NT2/D1 (cell line): Measurements from ENCODE around the gene SHISA3.
A peak's percentile ranks its signal among the peaks of the same experiment; 100 is the strongest.
"Not testable (repeated sequence)": the region's sequence is repeated elsewhere in the genome, so short reads cannot be mapped to it uniquely, and the experiment has no call there.

ENCODE experiments used
- DNase-seq: peaks from one replicate; pipeline ENCODE4 v3.0.0-alpha.2; 2011; ENCODE audit warnings: low read depth, low spot score
- H3K27me3 ChIP-seq: 2 replicates; pipeline ENCODE4 v1.6.0; 2011; ENCODE audit warnings: mild to moderate bottlenecking; ENCODE audit not compliant: insufficient read length, insufficient read depth
- H3K36me3 ChIP-seq: 2 replicates; pipeline ENCODE4 v1.6.1; 2011; ENCODE audit warnings: mild to moderate bottlenecking, low read length, mixed read lengths; ENCODE audit not compliant: insufficient read depth, insufficient read length
- H3K4me1 ChIP-seq: 2 replicates; pipeline ENCODE4 v1.5.1; 2011; ENCODE audit not compliant: insufficient read depth, insufficient read length
- H3K4me3 ChIP-seq: 2 replicates; pipeline ENCODE4 v1.5.1; 2011; ENCODE audit warnings: low read depth; ENCODE audit not compliant: insufficient read length
- H3K9ac ChIP-seq: 2 replicates; pipeline ENCODE4 v1.6.0; 2011; ENCODE audit warnings: low read depth; ENCODE audit not compliant: insufficient read length
- H3K9me3 ChIP-seq: 2 replicates; pipeline ENCODE4 v1.5.1; 2011; ENCODE audit warnings: mild to moderate bottlenecking, low read length; ENCODE audit not compliant: insufficient read depth
- SUZ12 ChIP-seq: IDR thresholded peaks from 2 replicates; pipeline ENCODE4 v1.6.1; 2011; ENCODE audit not compliant: insufficient read length, insufficient read depth; ENCODE audit errors: extremely low read depth
- YY1 ChIP-seq: IDR thresholded peaks from 2 replicates; pipeline ENCODE4 v1.6.1; 2011; ENCODE audit not compliant: insufficient read length, insufficient read depth
- ZNF274 ChIP-seq: IDR thresholded peaks from 2 replicates; pipeline ENCODE4 v1.6.1; 2011; ENCODE audit warnings: mild to moderate bottlenecking, low read depth, low read length

Gene SHISA3

GRCh38 chr4:42360256-42360669 is 37.0 kb upstream of the SHISA3 start:
- Histone ChIP-seq H3K4me3 (no peak overlapping the region), H3K9me3 (no peaks in the 10 kb centered on the region), H3K27me3 (no peaks in the 10 kb centered on the region), H3K9ac (no peak overlapping the region), H3K36me3 (no peaks in the 10 kb centered on the region), H3K4me1 (no peaks in the 10 kb centered on the region)
- no peak for DNase-seq
- no peak for TF ChIP-seq YY1
- no peak for TF ChIP-seq SUZ12

GRCh38 chr4:42361456-42361855 is 35.8 kb upstream of the SHISA3 start:
- Histone ChIP-seq H3K9me3 (no peaks in the 10 kb centered on the region), H3K36me3 (no peaks in the 10 kb centered on the region), H3K27me3 (no peaks in the 10 kb centered on the region), H3K4me3 (no peak overlapping the region), H3K9ac (no peak overlapping the region), H3K4me1 (no peaks in the 10 kb centered on the region)
- TF ChIP-seq SUZ12, result no peak
- TF ChIP-seq ZNF274, result no peak
- no peak for TF ChIP-seq YY1
- no peak for DNase-seq

- no peak for DNase-seq
- Histone ChIP-seq H3K9ac (no peak overlapping the region), H3K9me3 (no peaks in the 10 kb centered on the region), H3K36me3 (no peaks in the 10 kb centered on the region), H3K4me3 (no peak overlapping the region), H3K4me1 (no peaks in the 10 kb centered on the region), H3K27me3 (no peaks in the 10 kb centered on the region)
- TF ChIP-seq SUZ12 (no peak), ZNF274 (no peak), YY1 (no peak)
Measured at GRCh38 chr4:42362591-42362990, 34.7 kb upstream of the SHISA3 start.

- Histone ChIP-seq H3K9ac (no peak overlapping the region), H3K36me3 (no peaks in the 10 kb centered on the region), H3K4me1 (no peaks in the 10 kb centered on the region), H3K27me3 (no peaks in the 10 kb centered on the region), H3K4me3 (no peak overlapping the region), H3K9me3 (no peaks in the 10 kb centered on the region)
- no peak for DNase-seq
- no peak for TF ChIP-seq ZNF274
- no peak for TF ChIP-seq YY1
- TF ChIP-seq SUZ12, result no peak
Measured at GRCh38 chr4:42363614-42364013, 33.7 kb upstream of the SHISA3 start.

GRCh38 chr4:42364266-42365053 is 32.8 kb upstream of the SHISA3 start:
- no peak for DNase-seq
- H3K4me1 ChIP-seq, result no peaks in the 10 kb centered on the region
- H3K9me3 ChIP-seq, result no peaks in the 10 kb centered on the region; the same call in 1 of the 2 replicates
- H3K9ac ChIP-seq, result no peak overlapping the region
- no peak overlapping the region for H3K4me3 ChIP-seq
- TF ChIP-seq ZNF274 (no peak), YY1 (no peak), SUZ12 (no peak)
- H3K27me3 ChIP-seq, result no peaks in the 10 kb centered on the region
- H3K36me3 ChIP-seq, result no peaks in the 10 kb centered on the region

- no peak overlapping the region for H3K9ac ChIP-seq
- H3K4me1 ChIP-seq, result no peaks in the 10 kb centered on the region
- no peaks in the 10 kb centered on the region for H3K27me3 ChIP-seq
- DNase-seq, result no peak
- H3K36me3 ChIP-seq, result no peaks in the 10 kb centered on the region
- H3K9me3 ChIP-seq, result no peaks in the 10 kb centered on the region; the same call in 1 of the 2 replicates
- no peak for TF ChIP-seq YY1
- no peak for TF ChIP-seq ZNF274
- TF ChIP-seq SUZ12, result no peak
- no peak overlapping the region for H3K4me3 ChIP-seq
Measured at GRCh38 chr4:42366959-42367358, 30.3 kb upstream of the SHISA3 start.

GRCh38 chr4:42369489-42369888 is 27.8 kb upstream of the SHISA3 start:
- DNase-seq, result no peak
- Histone ChIP-seq H3K27me3 (no peaks in the 10 kb centered on the region), H3K36me3 (no peaks in the 10 kb centered on the region), H3K9ac (no peak overlapping the region), H3K4me3 (no peak overlapping the region), H3K4me1 (no peaks in the 10 kb centered on the region), H3K9me3 (no peaks in the 10 kb centered on the region; the same call in 1 of the 2 replicates)
- TF ChIP-seq ZNF274 (no peak), YY1 (no peak)

- Histone ChIP-seq H3K4me1 (no peaks in the 10 kb centered on the region), H3K36me3 (no peaks in the 10 kb centered on the region), H3K9me3 (no peaks in the 10 kb centered on the region; the same call in 1 of the 2 replicates), H3K4me3 (no peak overlapping the region), H3K9ac (no peak overlapping the region), H3K27me3 (no peaks in the 10 kb centered on the region)
- no peak for TF ChIP-seq ZNF274
- TF ChIP-seq SUZ12, result no peak
- no peak for TF ChIP-seq YY1
- DNase-seq, result peak; percentile 18
Measured at GRCh38 chr4:42371305-42372252, 25.7 kb upstream of the SHISA3 start.

- H3K9ac ChIP-seq, H3K36me3 ChIP-seq, H3K4me1 ChIP-seq, H3K9me3 ChIP-seq, H3K4me3 ChIP-seq, H3K27me3 ChIP-seq, DNase-seq: not testable (repeated sequence)
Measured at GRCh38 chr4:42372303-42372702, 25.0 kb upstream of the SHISA3 start.
